Hepatic stellate cell (primary cell): Measurements from ENCODE around the gene MLLT3.
"Not testable (repeated sequence)": the region's sequence is repeated elsewhere in the genome, so short reads cannot be mapped to it uniquely, and the experiment has no call there.

Experiments used
- DNase-seq: peaks from one replicate; pipeline ENCODE4 v3.0.0; 2011; ENCODE audit warnings: low spot score

MLLT3 gene

DNA sequence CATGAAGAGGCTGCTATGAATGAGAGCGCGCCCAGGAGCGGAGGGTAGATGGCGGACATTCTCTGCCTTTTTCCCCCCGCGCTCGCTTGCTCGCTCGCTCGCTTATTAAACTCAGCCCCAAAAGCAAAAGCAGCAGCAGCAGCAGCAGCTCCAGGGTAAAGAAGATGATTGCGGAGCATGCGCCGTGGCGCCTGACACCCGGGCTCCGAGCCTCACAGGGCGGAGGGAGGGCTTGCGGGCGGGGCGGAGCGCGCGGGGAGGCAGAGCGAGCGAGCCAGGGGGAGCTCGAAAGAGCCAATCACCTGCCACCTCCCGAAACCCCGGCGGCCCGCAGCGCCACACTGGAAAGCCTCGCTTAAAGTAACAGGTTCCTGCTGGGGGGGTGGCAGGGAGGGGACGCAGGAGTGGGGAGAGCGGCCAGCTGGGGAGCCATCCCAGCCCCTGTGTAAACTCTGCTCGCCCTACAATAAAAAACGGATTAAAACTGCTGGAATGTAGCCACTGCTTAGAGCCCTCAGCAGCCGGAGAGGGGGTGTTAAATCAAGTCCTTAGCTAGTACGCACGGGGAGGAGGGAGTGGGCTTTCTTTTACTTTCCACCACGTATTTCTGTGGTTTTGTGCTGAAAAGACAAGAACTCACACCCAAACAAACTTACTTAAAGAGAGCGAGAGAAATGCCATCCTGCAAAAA lies at the start of gene MLLT3:
TSS of gene MLLT3 (minus strand) at position 170 of the 691 bp plus-strand sequence.
- peak; percentile 96 for DNase-seq

DNA sequence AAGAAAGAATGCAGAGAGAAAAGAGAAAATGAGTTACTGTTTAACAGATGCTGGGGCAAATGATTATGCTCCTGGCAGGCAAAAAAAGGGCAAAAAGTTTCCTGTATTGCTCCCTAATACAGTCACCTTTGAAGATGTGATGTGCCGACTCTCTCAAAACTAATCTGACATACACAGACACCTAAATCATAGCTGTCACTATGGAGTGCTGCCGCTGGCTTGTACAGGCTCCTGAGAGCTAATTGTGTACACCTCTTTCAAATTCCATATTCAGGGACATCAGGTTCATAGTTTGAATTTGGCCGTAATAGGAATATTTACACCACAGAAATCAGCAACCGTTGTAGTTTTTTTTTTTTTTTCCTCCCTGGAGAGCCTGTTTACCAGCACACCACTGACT lies 49.3 kb upstream of the MLLT3 start:
- no peak for DNase-seq

DNA sequence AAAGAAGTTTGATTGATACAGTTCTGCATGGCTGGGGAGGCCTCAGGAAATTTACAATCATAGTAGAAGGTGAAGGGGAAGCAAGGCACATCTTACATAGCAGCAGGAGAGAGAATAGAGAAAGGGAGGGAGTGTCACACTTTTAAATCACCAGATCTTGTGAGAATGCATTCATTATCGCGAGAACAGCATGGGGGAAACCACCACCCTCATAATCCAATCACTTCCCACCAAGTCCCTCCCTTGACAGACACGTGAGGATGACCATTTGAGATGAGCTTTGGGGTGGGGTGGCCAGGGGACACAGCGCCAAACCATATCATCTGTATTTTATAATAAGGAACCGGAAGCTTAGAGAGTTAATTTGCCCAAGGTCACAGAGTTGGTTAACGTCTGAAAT lies 48.1 kb upstream of the MLLT3 start:
- no peak for DNase-seq

DNA sequence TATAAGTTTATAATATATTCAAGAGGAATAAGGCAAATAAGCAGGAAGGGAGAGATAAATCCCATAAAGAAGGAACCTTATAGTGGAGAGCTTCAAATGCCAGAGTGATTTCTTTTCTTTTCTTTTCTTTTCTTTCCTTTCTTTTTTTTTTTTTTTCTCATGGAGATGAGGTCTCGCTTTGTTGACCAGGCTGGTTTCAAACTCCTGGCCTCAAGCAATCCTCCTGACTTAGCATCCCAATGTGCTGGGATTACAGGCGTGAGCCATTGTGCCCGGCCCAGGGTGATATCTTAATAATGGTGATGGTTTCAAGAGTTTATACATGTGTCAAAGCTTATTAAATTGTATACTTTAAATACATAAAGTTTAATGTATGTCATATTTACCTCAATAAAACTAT lies 42.2 kb upstream of the MLLT3 start:
- no peak for DNase-seq

DNA sequence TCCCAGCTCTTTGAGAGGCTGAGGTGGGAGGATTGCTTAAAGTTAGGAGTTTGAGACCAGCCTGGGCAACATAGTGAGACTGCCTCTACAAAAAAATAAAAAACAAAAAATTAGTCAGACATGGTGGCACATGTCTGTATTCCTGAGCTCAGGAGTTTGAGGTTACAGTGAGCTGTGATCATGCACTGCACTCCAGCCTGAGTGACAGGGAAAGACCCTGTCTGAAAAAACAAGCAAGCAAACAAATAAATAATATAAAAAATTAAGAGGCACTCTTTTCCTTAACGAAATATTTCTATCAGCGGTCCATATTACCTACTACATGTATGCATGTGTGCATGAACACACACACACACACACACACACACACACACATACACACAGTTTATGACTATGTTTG lies 40.8 kb upstream of the MLLT3 start:
- no peak for DNase-seq

DNA sequence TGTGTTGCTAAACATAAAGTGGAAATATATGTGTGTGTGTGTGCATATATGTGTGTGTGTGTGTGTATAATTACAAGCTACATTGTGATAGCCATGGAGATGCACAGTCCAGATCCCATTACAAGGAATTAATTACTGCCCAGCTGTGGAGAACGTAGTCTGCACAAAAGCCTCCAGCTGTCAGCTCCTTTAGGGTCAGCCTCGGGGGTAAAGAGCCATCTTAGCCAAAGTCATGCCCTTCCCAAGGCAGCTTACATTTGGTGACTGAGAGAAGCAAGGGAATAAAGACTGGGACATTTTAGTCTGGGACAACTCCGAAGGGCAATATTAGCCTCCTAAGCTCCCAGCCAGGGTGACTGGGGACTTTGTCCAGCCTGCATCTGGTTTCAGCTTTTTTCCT lies 39.9 kb upstream of the MLLT3 start:
- DNase-seq, result no peak

DNA sequence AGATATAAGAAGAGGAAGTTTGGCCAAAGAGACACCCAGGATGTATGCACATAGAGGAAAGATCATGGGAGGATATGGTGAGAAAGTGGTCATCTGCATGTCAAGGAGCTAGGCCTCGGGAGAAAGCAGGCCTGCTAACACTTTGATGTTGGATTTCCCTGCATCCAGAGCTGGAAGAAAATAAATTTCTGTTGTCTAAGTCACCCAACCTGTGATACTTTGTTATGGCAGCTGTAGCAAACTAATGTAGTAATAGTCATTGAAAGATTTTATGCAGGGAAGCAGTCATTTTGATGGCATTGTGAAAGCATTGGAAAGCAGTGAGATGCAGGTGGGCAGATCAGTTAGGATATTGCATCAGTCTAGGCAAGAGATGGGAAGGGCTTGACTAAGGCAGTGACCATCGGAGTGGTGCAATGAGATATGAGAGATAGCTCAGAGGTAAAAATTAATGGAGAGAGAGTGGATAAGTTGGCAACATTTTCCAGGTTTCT lies 37.2 kb upstream of the MLLT3 start:
- no peak for DNase-seq

DNA sequence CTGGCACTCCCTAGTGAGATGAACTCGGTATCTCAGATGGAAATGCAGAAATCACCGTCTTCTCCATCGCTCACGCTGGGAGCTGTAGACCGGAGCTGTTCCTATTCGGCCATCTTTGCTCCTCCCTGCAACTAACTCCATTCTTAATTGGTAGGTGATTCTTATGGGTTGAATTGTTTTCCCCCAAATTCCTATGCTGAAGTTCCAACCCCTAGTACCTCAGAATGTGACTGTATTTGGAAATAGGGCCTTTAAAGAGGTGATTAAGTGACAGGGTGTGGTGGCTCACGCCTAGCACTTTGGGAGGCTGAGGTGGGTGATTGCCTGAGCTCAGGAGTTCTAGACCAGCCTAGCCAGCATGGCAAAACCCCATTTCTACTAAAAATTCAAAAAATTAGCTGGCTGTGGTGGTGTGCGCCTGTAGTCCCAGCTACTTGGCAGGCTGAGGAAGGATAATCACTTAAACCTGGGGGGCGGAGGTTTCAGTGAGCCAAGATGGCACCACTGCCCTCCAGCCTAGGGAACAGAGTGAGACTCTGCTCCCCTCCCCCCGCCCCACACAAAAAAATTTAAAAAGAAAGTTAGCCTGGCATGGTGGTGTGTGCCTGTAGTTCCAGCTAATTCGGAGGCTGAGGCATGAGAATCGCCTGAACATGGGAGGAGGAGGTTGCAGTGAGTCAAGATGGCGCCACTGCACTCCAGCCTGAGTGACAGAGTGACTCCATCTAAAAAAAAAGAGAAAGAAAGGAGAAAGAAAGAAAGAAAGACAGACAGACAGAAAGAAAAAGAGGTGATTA lies 36.6 kb upstream of the MLLT3 start:
- DNase-seq, result no peak

DNA sequence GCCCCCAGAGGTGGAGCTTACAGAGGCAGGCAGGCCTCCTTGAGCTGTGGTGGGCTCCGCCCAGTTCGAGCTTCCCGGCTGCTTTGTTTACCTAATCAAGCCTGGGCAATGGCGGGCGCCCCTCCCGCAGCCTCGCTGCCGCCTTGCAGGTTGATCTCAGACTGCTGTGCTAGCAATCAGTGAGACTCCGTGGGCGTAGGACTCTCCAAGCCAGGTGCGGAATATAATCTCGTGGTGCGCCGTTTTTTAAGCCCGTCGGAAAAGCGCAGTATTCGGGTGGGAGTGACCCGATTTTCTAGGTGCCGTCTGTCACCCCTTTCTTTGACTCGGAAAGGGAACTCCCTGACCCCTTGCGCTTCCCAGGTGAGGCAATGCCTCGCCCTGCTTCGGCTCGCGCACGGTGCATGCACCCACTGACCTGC lies 36.0 kb upstream of the MLLT3 start:
- DNase-seq, result not testable (repeated sequence)

DNA sequence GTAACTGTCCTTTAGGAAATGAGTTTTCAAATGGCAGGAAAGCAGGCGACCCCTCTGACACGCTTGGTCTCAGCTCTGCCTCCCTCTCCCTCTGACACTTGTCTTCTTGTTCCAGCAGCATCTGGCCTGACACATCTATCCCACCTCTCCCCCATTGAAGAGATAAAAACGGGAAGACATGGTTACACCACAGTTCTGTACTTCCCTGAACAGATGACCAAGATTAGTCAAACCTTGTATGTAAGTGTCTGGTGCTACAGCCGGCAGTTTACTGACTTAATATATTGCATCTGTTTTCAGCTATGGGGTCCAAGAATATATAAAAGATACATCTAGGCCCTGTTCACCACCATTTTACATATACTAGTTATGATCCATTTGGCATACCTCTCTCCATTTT lies 29.6 kb upstream of the MLLT3 start:
- no peak for DNase-seq

DNA sequence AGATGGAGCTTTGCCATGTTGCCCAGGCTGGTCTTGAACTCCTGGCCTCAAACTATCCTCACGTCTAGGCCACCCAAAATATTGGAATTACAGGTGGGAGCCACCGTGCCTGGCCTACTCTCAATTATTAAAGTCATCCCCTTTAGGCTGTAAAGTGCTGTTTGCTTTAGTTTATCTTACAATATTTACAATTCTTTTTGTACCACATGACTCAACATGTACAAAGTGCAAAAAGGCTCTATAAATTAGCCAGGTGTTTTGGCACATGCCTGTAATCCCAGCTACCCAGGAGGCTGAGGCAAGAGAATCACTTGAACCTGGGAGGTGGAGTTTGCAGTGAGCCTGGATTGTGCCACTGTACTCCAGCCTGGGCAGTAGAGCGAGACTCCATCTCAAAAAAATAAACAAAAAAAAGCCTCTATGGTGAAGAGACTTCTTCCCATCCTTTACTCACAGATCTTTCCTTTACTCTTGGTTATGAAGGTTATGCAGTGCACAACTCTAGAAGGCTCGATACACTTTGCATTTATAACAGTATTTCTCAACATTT lies 28.5 kb upstream of the MLLT3 start:
- DNase-seq, result no peak

DNA sequence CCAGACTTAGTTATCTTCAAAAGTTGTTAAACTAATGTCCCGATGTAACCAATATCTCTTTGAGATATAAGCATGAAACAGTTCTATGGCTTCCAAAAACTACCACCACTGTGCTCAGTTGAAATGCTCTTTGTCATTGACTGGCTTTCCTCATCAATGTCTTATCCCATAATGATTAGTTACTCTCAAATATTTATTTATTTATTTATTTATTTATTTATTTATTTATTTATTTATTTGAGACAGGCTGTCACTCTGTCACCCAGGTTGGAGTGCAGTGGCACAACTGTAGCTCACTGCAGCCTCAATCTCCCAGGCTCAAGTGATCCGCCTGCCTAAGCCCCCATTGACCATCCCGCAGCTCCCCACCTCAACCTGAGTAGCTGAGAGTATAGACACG lies 28.0 kb upstream of the MLLT3 start:
- DNase-seq, result no peak

DNA sequence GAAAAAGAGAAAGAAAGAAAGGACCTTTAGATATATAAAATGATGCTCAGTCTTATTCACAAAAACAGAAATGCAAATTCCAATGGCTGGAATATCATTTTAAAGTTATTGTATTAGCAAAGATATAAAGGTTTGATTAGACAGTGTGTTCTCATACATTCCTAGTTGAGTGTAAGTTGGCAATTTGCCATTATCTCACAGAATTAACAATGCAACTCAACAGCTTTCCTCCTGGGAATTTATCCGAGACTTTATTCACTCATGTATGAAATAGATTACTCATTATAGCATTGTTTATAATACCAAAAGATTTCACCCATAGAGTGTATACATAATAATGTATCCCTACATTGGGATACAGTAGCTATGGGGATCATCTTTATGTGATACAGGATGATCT lies 27.1 kb upstream of the MLLT3 start:
- DNase-seq, result no peak

DNA sequence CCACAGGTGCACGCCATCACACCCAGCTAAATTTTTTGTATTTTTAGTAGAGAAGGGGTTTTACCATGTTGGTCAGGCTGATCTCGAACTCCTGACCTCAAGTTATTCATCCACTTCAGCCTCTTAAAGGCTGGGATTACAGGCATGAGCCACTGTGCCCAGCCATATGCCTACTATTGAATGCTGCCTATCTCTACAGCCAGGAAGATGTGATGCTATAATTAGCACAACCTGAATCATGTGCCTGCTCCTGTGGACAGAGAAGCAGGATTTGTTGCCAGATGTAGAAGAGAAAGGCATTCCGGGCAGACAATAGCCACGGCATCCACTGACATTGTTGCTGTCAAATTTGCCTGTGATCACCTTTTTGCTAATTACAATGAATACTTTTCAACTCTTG lies 24.4 kb upstream of the MLLT3 start:
- no peak for DNase-seq

DNA sequence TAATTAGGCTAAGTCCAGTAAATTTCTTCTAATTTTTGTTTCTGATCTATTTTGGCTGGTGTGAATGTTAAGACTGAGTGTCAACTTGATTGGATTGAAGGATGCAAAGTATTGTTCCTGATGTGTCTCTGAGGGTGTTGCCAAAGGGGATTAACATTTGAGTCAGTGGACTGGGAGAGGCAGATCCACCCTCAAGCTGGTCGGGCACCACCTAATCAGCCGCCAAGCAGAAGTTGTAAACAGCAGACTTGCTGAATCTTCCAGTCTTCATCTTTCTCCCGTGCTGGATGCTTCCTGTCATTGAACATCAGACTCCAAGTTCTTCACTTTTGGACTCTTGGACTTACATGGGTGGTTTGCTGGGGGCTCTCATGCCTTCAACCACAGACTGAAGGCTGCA lies 21.4 kb upstream of the MLLT3 start:
- no peak for DNase-seq

DNA sequence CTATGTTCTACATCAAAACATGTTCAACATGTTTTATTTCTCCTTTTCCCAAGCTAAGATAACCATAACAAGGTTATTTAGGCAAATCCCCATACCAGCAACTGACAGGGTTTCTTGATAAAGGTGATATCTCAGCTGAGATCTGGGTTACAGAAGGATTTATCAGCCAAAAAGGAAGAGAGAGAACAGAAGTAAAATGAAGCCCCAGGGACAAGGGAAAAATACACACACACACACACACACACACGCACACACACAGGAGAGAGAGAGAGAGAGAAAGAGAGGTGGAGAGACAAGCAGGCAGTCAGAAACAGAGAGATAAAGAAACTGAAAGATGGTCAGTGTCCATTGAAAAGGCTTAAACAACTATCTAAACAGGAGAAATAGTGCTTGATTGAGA lies 19.7 kb upstream of the MLLT3 start:
- DNase-seq, result no peak

DNA sequence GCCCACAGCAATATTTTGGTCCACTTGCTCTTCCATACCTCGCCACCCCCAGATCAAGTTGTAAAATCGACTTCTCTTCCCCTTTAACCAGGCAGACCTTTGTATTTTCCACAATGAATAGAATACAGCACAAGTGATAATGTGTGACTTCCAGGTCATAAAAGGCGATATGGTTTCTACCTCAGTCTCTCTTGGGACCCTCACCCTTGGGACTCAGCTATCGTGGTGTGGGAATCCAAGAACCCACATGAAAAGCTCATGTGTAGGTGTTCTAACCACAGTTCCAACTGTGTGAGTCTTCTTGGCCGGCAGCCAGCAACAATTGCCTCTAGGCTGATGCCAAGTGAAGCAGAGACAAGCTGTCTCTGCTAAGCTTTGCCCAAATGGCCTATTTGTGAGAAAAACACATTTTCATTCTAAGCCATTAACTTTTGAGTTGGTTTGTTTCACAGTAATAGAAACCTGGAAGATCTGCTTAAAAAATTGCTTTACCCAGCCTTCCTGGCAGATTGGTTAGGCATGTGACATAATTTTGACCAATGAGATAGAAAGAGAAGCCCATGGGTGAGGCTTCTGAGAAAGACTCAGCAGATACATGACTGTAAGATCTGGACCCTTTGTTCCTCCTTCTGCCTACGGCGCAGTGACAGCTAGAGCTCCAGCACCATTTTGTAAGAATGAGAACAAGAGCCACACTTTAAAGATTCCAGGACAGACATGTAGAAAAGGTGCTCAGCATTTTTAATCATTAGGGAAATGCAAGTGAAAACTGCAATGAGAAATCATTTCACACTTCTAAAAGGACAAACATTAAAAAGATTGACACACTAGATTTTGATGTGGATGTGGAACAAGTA lies 18.3 kb upstream of the MLLT3 start:
- no peak for DNase-seq

DNA sequence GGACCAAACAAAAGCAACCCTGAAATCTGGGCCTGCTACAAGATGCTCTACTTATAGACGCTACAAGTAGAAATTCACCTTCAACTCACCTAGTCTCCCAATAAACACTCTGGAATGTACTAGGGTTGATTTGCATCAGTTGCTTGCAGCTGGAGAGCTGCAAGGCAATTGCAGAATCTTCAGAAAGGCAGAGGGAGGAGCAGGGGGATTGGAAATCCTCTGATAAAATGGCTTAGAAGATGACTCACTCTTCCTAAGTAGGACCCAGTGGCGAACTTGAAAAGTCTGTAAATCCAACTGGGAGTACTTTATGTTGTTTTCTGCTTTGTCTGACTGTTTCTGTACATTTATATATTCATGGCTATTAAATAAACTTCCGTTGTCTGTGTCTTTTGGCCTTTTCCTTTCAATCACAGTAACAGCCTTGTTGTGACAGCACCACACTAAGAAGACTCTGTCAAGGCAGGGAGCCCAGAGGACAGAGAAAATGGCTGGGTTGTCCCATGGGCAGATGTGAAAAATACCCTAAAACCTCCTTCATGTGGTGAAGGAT lies 14.7 kb upstream of the MLLT3 start:
- no peak for DNase-seq

DNA sequence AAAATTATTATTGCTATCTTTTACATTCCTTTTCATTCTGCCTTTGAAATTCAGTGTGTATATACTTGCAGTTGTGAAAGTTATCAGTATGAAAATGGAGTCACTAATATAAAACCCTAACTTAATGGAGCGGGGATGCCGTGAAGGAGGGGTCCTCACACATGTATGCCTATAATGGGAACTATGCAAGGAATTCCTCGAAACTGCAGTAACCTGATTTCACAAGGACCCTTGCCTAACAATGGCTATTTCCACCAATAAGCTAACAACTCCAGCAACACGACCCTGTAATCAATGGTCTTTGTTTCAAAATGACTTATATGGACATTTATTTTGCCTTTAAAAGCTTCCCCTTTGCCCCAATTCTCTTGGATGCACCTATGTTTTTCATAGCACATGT lies 12.6 kb upstream of the MLLT3 start:
- DNase-seq, result no peak

DNA sequence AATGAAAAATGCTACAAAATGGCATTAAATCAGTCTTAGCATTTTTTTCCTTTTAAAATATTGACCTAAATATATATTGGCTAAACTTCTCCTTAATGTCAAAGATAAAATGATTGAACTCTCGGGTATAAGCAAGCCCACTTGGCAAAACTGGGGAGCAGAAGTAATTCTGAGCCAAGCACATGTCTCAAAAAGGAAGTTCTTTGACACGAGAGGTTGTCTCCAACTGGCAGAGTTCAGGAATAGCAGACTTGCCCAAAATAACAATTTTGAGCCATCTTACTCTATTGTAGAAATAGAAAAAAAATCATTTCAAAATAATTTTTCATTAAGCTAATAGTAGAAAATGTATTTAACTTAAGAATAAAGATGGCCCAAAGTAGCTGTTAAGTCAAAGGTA lies 10.4 kb upstream of the MLLT3 start:
- DNase-seq, result no peak

DNA sequence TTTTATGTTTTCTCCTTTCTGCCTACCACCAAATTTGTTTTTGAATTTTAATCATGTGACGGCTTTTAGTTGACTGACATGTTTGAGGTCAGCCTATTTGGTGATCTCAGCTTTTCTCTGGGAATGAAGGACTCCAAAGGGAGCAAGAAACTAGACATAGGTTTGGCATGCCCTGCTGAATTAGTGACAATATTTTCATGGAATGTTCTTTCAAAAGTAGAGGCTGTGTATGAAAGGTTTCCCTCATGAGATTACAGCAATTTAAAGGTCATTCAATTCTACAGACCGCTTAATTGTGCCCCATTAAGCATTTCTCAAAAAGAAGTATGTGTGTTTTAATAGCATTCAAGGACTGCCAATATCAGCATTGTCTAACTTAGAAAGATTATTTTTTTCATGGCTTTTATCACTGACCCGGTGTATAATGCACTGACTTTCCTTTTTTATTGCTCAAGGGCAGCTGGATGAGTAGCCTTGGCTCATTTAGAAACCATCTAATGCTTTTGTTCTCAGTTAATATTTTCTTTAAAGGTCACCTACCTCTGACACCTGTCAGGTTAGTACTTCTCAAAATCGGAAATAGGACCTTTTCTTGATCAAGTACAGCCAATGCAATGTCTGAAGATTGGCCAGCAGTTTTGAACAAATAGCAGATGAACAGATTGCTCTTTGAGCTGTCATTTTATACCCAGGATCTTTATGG lies 8.1 kb upstream of the MLLT3 start:
- DNase-seq, result no peak

DNA sequence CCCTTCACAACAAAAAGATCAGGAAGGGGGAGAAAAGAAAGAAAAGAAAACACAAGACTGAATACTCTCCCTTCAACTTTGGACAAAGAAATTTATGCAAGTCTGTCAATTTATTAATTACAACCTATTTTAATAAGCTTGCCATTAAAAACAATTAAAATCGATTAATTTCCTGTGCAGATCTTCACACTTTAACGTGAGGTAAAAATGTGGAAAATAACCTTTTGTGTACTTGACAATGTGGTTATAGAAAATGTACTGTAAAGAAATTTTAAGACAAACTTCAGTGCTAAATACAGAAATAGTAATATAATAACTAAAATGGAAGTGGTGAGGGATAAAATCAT lies 2.7 kb upstream of the MLLT3 start:
- DNase-seq, result no peak
